Hematopoietic multipotent progenitor cell treated with erythropoietin and hydrocortisone succinate and interleukin-3 and kit ligand, for 15 days (in vitro differentiated cells): ENCODE results near the gene SLC16A5.
"Not testable (repeated sequence)": the region's sequence is repeated elsewhere in the genome, so short reads cannot be mapped to it uniquely, and the experiment has no call there.

Source experiments
- DNase-seq: peaks from one replicate; pipeline ENCODE4 v3.0.0-alpha.2; 2015; ENCODE audit warnings: low spot score

SLC16A5 gene

DNA sequence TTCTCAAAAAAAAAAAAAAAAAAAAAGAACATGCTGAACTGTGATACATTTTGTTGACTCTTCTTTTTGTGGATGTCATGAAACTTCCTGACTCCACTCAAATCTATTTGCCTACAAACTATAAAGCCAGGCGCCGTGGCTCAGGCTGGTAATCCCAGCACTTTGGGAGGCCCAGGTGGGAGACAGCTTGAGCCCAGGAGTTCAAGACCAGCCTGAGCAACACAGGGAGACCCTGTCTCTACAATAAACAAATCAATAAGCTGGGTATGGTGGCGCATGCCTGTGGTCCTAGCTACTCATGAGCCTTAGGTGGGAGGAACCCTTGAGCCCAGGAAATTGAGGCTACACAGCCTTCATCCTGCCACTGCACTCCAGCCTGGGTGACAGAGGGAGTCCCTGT, 45.2 kb downstream of the SLC16A5 start:
- no peak for DNase-seq

GRCh38 chr17:75133607-75134347, 46.0 kb downstream of the SLC16A5 start:
- DNase-seq, result not testable (repeated sequence)

- DNase-seq, result no peak
Observed at GRCh38 chr17:75135452-75135851, 47.7 kb downstream of the SLC16A5 start.

GRCh38 chr17:75135946-75136345, 48.2 kb downstream of the SLC16A5 start:
- no peak for DNase-seq

- DNase-seq, result not testable (repeated sequence)
Observed at GRCh38 chr17:75137762-75138161, 50.0 kb downstream of the SLC16A5 start.

DNA sequence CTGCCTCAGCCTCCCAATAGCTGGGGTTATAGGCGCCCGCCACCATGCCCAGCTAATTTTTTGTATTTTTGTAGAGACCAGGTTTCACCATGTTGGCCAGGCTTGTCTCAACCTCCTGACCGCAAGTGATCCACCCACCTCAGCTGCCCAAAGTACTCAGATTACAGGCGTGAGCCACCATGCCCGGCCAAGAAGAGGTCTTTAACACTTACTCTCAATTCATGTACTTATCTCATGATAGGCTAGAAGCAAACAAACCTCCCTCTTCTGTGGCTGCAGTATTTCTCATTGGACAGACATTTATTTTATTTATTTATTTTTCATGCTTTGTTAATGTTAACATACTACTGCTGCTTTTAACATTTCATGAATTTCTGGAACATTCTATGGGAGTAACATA, 50.8 kb downstream of the SLC16A5 start:
- no peak for DNase-seq

DNA sequence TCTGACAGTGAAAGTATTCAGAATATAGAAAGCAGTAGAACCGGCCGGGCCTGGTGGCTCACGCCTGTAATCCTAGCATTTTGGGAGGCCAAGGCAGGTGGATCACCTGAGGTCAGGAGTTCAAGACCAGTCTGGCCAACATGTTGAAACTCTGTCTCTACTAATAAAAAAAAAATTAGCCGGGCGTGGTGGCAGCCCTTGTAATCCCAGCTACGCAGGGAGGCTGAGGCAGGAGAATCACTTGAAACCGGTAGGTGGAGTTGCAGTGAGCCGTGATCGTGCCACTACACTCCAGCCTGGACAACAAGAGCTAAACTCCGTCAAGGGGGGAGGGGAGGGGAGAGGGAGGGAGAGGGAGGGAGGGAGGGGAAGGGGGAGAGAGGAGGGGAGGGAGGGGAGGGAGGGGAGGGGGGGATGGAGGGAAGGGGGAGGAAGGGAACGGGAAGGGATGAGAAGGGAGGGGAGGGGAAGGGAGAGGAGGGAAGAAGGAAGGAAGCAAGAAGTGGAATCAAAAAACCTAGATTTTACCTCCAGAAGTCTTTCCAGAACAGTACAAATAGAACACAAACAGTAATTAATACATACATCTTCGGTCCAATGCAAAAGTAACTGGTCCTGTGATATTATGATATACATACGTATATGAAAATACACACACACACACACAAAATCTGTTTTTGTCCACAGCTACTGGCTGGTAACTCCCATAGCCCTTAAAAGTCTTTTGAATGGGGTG, 54.6 kb downstream of the SLC16A5 start:
- DNase-seq, result no peak

GRCh38 chr17:75144816-75145512, 57.2 kb downstream of the SLC16A5 start:
- DNase-seq, result no peak

DNA sequence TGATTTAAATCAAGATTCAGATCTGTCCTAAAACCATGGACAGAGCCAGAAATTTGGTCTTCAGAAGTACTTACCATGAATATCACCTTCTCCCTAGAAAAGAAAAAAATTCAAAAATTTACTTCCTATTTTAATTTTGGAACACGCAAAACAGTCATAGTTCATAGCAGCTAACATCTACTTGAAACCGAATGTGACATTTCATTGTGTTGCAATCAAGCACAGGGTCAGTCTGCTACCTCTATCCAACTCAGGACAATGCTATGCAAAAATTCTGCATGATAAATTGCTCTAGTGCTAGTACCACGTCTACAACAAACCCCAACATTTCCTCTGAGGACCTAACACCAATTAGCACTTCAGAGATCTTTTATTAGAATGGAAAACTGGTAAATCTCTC, 58.8 kb downstream of the SLC16A5 start:
- no peak for DNase-seq

- DNase-seq, result no peak
Observed at GRCh38 chr17:75147878-75148546, 60.3 kb downstream of the SLC16A5 start.

GRCh38 chr17:75151930-75152329, 64.2 kb downstream of the SLC16A5 start:
- no peak for DNase-seq

DNA sequence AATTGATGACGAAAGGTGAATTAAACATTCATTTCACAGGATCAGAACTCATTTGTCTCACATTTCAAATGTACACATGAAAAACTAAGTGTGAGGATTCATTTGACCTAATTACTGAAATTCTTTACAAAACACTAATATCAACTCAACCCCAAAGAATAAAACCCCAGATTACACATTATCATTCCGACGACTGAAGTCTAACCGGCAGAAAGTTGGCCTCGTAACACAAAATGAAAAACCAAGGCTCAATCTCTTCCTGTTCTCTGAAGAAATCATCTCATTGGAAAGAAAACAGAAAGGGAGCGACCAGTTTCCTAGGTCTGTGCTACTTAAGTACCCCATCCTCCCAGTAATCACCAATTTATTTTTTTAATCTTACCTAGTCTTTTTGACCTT, 64.8 kb downstream of the SLC16A5 start:
- DNase-seq, result no peak

- DNase-seq, result no peak
Observed at GRCh38 chr17:75152922-75153779, 65.4 kb downstream of the SLC16A5 start.

DNA sequence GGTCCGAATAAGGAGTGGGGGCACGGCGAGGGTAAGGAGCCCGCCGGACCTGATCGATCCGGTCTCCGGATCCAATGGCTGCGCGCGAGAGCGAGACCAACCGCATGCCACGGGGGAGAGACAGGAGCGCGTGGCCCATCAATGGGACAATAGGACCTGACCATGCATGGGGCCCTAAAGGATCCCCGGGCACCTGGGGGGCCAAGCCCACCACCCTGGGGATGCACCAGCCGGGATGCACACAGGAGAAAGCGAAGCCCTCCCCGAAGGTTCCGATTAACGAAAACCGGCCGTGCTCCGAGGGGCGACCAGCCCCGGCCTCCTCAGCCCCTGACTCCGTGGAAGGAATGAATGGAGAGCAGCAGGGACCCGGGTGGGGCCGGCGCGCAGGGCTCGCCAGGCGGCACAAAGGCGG, 66.0 kb downstream of the SLC16A5 start:
- peak; percentile 40 for DNase-seq

- DNase-seq, result peak; percentile 99
Observed at GRCh38 chr17:75154195-75155106, 66.7 kb downstream of the SLC16A5 start, which contains the start of gene JPT1. TSS of gene JPT1 (minus strand) at chr17:75154512. CDS start at chr17:75154397, 115 bp downstream.

DNA sequence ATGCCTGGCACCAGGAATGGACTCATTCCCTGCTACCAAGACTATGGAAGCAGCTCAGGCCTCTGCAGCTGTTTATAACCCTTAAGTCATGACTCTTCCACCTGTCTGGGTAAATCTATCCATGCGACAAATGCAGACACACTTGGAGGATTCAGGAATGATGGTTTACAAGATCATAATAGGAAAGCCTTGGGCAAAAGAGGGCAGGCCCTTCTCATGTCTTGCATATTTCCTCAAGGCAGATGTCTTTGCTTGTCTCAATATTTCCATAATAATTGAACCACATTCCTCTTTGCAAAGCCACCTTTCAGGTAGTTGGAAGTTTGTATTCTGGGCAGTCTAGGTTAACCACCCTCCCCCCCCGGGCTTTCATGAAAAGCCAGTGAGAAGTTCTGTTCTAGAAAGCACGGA, 67.4 kb downstream of the SLC16A5 start:
- no peak for DNase-seq
